IMR-90 (cell line): ENCODE results near the gene DENND2D. TPM values are rescaled to one million over a fixed set of nuclear protein-coding genes. Genes with fewer than 3 reads are reported as not detected.

Experiments
- ATAC-seq: fragments of 200-7000 bp; cut with Tn5 transposase; 2 replicates; pipeline ENCODE4 v1.9.1; 2020; ENCODE audit warnings: low read depth, mild to moderate bottlenecking, moderate library complexity
- BruUV-seq: library from RNA; stranded (reverse); fragments of 400-500 nt; replicated peaks from 2 replicates; lab custom pipeline; 2021; lab: Mats Ljungman, UMichigan
- CTCF ChIA-PET: fragments of 300-600 bp; formaldehyde crosslinking; extraction: SDS; loops from one replicate; lab custom pipeline; 2021; ENCODE audit warnings: antibody characterized with exemption; lab: Yijun Ruan, JAX
- POLR2A ChIA-PET: fragments of 300-600 bp; sonication (Branson Sonifier 250); formaldehyde crosslinking; loops from one replicate; lab custom pipeline; 2022; ENCODE audit warnings: antibody characterized with exemption; ENCODE audit not compliant: unreplicated experiment; lab: Charles Lee
- DNase-seq: peaks from one replicate; pipeline ENCODE4 v3.0.0; 2013
- H2AFZ ChIP-seq: replicated peaks from 2 replicates; pipeline ENCODE3; 2013; ENCODE audit warnings: low read length, mild to moderate bottlenecking; ENCODE audit not compliant: poor library complexity
- H2AK5ac ChIP-seq: 2 replicates; pipeline ENCODE4 v1.6.1; 2013; ENCODE audit warnings: low read depth, low read length, inconsistent platforms
- H2AK9ac ChIP-seq: replicated peaks from 2 replicates; pipeline ENCODE3; 2013; ENCODE audit warnings: mild to moderate bottlenecking, low read depth, low read length, moderate library complexity; ENCODE audit not compliant: poor library complexity
- H2BK120ac ChIP-seq: 2 replicates; pipeline ENCODE4 v1.6.1; 2013; ENCODE audit warnings: low read depth, low read length, inconsistent platforms
- H2BK15ac ChIP-seq: 3 replicates; pipeline ENCODE4 v1.6.1; 2013; ENCODE audit warnings: low read depth, low read length, inconsistent platforms
- H2BK20ac ChIP-seq: 2 replicates; pipeline ENCODE4 v1.6.1; 2013; ENCODE audit warnings: low read depth, mild to moderate bottlenecking, inconsistent platforms, low read length, moderate library complexity
- H2BK5ac ChIP-seq: 2 replicates; pipeline ENCODE4 v1.6.1; 2013; ENCODE audit warnings: mild to moderate bottlenecking, low read depth, low read length, inconsistent platforms; ENCODE audit not compliant: poor library complexity, severe bottlenecking
- H3K14ac ChIP-seq: replicated peaks from 2 replicates; pipeline ENCODE4 v1.6.1; 2013; ENCODE audit warnings: low read depth, low read length, inconsistent platforms
- H3K18ac ChIP-seq: 2 replicates; pipeline ENCODE4 v1.6.1; 2013; ENCODE audit warnings: low read depth, low read length, control low read depth
- H3K23ac ChIP-seq: 2 replicates; pipeline ENCODE4 v1.6.1; 2013; ENCODE audit warnings: low read depth, low read length, inconsistent platforms
- H3K27ac ChIP-seq: 2 replicates; pipeline ENCODE4 v1.5.1; 2013; ENCODE audit warnings: mild to moderate bottlenecking, control low read depth, low read length; ENCODE audit not compliant: insufficient read depth
- H3K27me3 ChIP-seq: 2 replicates; pipeline ENCODE4 v1.6.1; 2013; ENCODE audit warnings: low read length; ENCODE audit not compliant: control insufficient read depth, insufficient read depth
- H3K36me3 ChIP-seq: 2 replicates; pipeline ENCODE4 v1.6.1; 2013; ENCODE audit warnings: low read length, mixed read lengths; ENCODE audit not compliant: control insufficient read depth, insufficient read depth
- H3K4ac ChIP-seq: 2 replicates; pipeline ENCODE4 v1.6.1; 2013; ENCODE audit warnings: low read depth, low read length, inconsistent platforms
- H3K4me1 ChIP-seq: 2 replicates; pipeline ENCODE4 v1.6.1; 2013; ENCODE audit warnings: low read length, mixed read lengths; ENCODE audit not compliant: control insufficient read depth, insufficient read depth
- H3K4me2 ChIP-seq: 2 replicates; pipeline ENCODE4 v1.6.1; 2013; ENCODE audit warnings: low read depth, mild to moderate bottlenecking, control low read depth, low read length, moderate library complexity
- H3K4me3 ChIP-seq: 2 replicates; pipeline ENCODE4 v1.5.1; 2013; ENCODE audit warnings: low read depth, mild to moderate bottlenecking, control low read depth, low read length, moderate library complexity; ENCODE audit not compliant: insufficient read depth
- H3K56ac ChIP-seq: 2 replicates; pipeline ENCODE4 v1.6.1; 2013; ENCODE audit warnings: low read length, inconsistent platforms; ENCODE audit not compliant: insufficient read depth; ENCODE audit errors: extremely low read depth
- H3K79me1 ChIP-seq, 2 experiments: 2 replicates each; pipeline ENCODE4 v1.6.1; 2013; ENCODE audit warnings: low read length in 2 of 2, inconsistent platforms in 1 of 2, low read depth in 1 of 2
- H3K9ac ChIP-seq: 2 replicates; pipeline ENCODE4 v1.6.1; 2013; ENCODE audit warnings: low read depth, low read length, control low read depth
- H3K9me1 ChIP-seq: 2 replicates; pipeline ENCODE4 v1.6.1; 2013; ENCODE audit warnings: low read length, inconsistent platforms; ENCODE audit not compliant: insufficient read depth
- H3K9me3 ChIP-seq: 2 replicates; pipeline ENCODE4 v1.6.1; 2013; ENCODE audit warnings: low read length; ENCODE audit not compliant: control insufficient read depth, insufficient read depth
- H4K20me1 ChIP-seq: 2 replicates; pipeline ENCODE4 v1.6.1; 2013; ENCODE audit warnings: low read length, inconsistent platforms; ENCODE audit not compliant: insufficient read depth
- H4K5ac ChIP-seq: 2 replicates; pipeline ENCODE4 v1.6.1; 2013; ENCODE audit warnings: mild to moderate bottlenecking, low read depth, low read length, control low read depth
- H4K8ac ChIP-seq, 2 experiments: 2 replicates each; pipeline ENCODE4 v1.6.1; 2013; ENCODE audit warnings: low read depth in 2 of 2, low read length in 2 of 2, control low read depth in 1 of 2, inconsistent platforms in 1 of 2
- H4K91ac ChIP-seq: 2 replicates; pipeline ENCODE4 v1.6.1; 2013; ENCODE audit warnings: low read depth, low read length, inconsistent platforms; ENCODE audit not compliant: insufficient read depth
- BHLHE40 ChIP-seq: fragments of 150-350 bp; IDR thresholded peaks from 2 replicates; pipeline ENCODE4 v1.6.1; 2016; ENCODE audit warnings: mild to moderate bottlenecking, low read depth, low read length
- CEBPB ChIP-seq: IDR thresholded peaks from 2 replicates; pipeline ENCODE4 v1.6.1; 2012; ENCODE audit warnings: low read depth, low read length, improper control_type of control experiment
- CHD1 ChIP-seq: IDR thresholded peaks from 2 replicates; pipeline ENCODE4 v1.6.1; 2012; ENCODE audit warnings: low read depth, low read length, improper control_type of control experiment
- CTCF ChIP-seq: conservative IDR thresholded peaks from 2 replicates; pipeline ENCODE4 v1.5.1; 2012; ENCODE audit warnings: mild to moderate bottlenecking, low read depth, low read length, improper control_type of control experiment
- ELK1 ChIP-seq: fragments of 150-350 bp; IDR thresholded peaks from 2 replicates; pipeline ENCODE4 v1.6.1; 2016; ENCODE audit warnings: low read depth, mild to moderate bottlenecking, low read length, moderate library complexity, borderline replicate concordance
- FOS ChIP-seq: fragments of 150-350 bp; IDR thresholded peaks from 2 replicates; pipeline ENCODE4 v1.6.1; 2016; ENCODE audit warnings: low read depth, low read length
- MAFK ChIP-seq: IDR thresholded peaks from 2 replicates; pipeline ENCODE4 v1.6.1; 2012; ENCODE audit warnings: low read depth, low read length, improper control_type of control experiment
- MAZ ChIP-seq: IDR thresholded peaks from 2 replicates; pipeline ENCODE4 v1.6.1; 2012; ENCODE audit warnings: low read depth, mild to moderate bottlenecking, low read length, improper control_type of control experiment, moderate library complexity, borderline replicate concordance
- MXI1 ChIP-seq: IDR thresholded peaks from 2 replicates; pipeline ENCODE4 v1.6.1; 2012; ENCODE audit warnings: low read depth, mild to moderate bottlenecking, low read length, moderate library complexity, borderline replicate concordance
- NFE2L2 ChIP-seq: fragments of 150-350 bp; IDR thresholded peaks from 2 replicates; pipeline ENCODE4 v1.6.1; 2016; ENCODE audit warnings: low read depth, mild to moderate bottlenecking, low read length
- POLR2A ChIP-seq: IDR thresholded peaks from 2 replicates; pipeline ENCODE4 v1.6.1; 2012; ENCODE audit warnings: mild to moderate bottlenecking, low read depth, low read length
- RAD21 ChIP-seq: IDR thresholded peaks from 2 replicates; pipeline ENCODE4 v1.6.1; 2012; ENCODE audit warnings: low read length, improper control_type of control experiment
- RCOR1 ChIP-seq: IDR thresholded peaks from 2 replicates; pipeline ENCODE4 v1.6.1; 2012; ENCODE audit warnings: mild to moderate bottlenecking, low read length, improper control_type of control experiment; ENCODE audit not compliant: insufficient replicate concordance
- RFX5 ChIP-seq: IDR thresholded peaks from 2 replicates; pipeline ENCODE4 v1.8.0; 2012; ENCODE audit warnings: low read depth, mild to moderate bottlenecking, low read length, moderate library complexity
- SMC3 ChIP-seq: fragments of 150-350 bp; IDR thresholded peaks from 2 replicates; pipeline ENCODE4 v1.6.1; 2016; ENCODE audit warnings: low read depth, mild to moderate bottlenecking, antibody characterized with exemption, low read length, moderate library complexity
- WGBS, 2 experiments: methylation state at CpG; one replicate each; pipeline versions ENCODE4 v1.1.5 to v1.1.7; 2013; ENCODE audit warnings: missing lambda C conversion rate in 2 of 2; ENCODE audit not compliant: insufficient read length in 1 of 2; ENCODE audit errors: extremely low coverage in 2 of 2; 5-methylcytosine and 5-hydroxymethylcytosine counted together
- dilution Hi-C: fragments of 300-500 bp; cut with HindIII; formaldehyde crosslinking; loops from one replicate; pipeline ENCODE4 v1.14.3; 2018; ENCODE audit warnings: low sequenced_read_pairs; ENCODE audit not compliant: unreplicated experiment
- in situ Hi-C: fragments of 300-500 bp; cut with MboI; formaldehyde crosslinking; loops from 3 replicates; pipeline ENCODE4 v1.14.3; 2019; ENCODE audit warnings: low sequenced_read_pairs, inconsistent platforms, mixed read lengths
- intact Hi-C: fragments of 100-400 bp; cut with micrococcal nuclease; formaldehyde crosslinking; loops from 2 replicates; pipeline ENCODE4 v1.10.0; 2022
- polyA plus RNA-seq, 3 experiments: library from polyadenylated mRNA; depleted of rRNA; stranded (reverse); fragments of >200 nt; gene quantifications; 2 replicates each; pipeline ENCODE4 v1.2.3, GENCODE V29; 2012; ENCODE audit warnings: low replicate concordance in 1 of 3
- total RNA-seq: library from RNA; depleted of rRNA; stranded (reverse); fragments of >200 nt; gene quantifications from 2 replicates; pipeline ENCODE4 v1.2.3, GENCODE V29; 2012

The DENND2D gene
- total and polyA plus RNA-seq, 2 of the 4 experiments (the other 2 are of a cell fraction): 0.86 to 0.90 TPM

- Histone ChIP-seq H4K20me1 (peaks cover 10% of the 10 kb centered on the region; the same call in 1 of the 2 replicates), H3K9me1 (peaks cover 3% of the 10 kb centered on the region; the same call in 1 of the 2 replicates), H3K27me3 (no peaks in the 10 kb centered on the region), H2BK120ac (no peak overlapping the region), H2AFZ (no peak overlapping the region), H3K4me2 (no peak overlapping the region), H3K14ac (no peak overlapping the region), H4K8ac (no peak overlapping the region), H2BK20ac (no peak overlapping the region), H4K91ac (no peak overlapping the region), H3K23ac (no peak overlapping the region), H3K9me3 (no peaks in the 10 kb centered on the region), H3K4ac (no peak overlapping the region), H2AK9ac (no peak overlapping the region), H3K56ac (no peak overlapping the region), H2AK5ac (no peak overlapping the region), H3K18ac (no peak overlapping the region), H3K27ac (no peak overlapping the region), H3K9ac (no peak overlapping the region), H2BK15ac (no peak overlapping the region), H3K4me1 (peaks cover 2% of the 10 kb centered on the region), H2BK5ac (no peak overlapping the region), H4K5ac (no peak overlapping the region), H3K36me3 (peaks cover 11% of the 10 kb centered on the region), H3K79me1 (peaks cover 18 to 38% of the 10 kb centered on the region in 2 experiments), H3K4me3 (no peak overlapping the region)
- WGBS, 2 experiments: 100% methylated on average over 1 of the region's 2 CpGs; no CpG with 5 or more reads in 1 of the 2 experiments
- in situ Hi-C loops (no loop called here), intact Hi-C loops (loop anchor here (5.0 to 10.0 kb wide), 2 partner anchors 37 to 199 kb away; no protein-coding TSS in a partner anchor), dilution Hi-C loops (no loop called here)
- TF ChIP-seq RCOR1: no peak
- no peak for TF ChIP-seq FOS
- TF ChIP-seq RFX5: no peak
- TF ChIP-seq RAD21: no peak
- TF ChIP-seq CTCF: no peak
- no peak for TF ChIP-seq MAFK
- no peak for TF ChIP-seq CEBPB
- TF ChIP-seq NFE2L2: no peak
- no peak for TF ChIP-seq MAZ
- TF ChIP-seq BHLHE40: no peak
- TF ChIP-seq ELK1: no peak
- no peak for TF ChIP-seq MXI1
- TF ChIP-seq CHD1: no peak
- no peak for TF ChIP-seq SMC3
- TF ChIP-seq POLR2A: no peak
- no peak for DNase-seq
- ChIA-PET CTCF (no interaction called here), POLR2A (no interaction called here)
- BruUV-seq: no TSS peak
- ATAC-seq: no peak
Observed at GRCh38 chr1:111145542-111145941, 54.9 kb downstream of the DENND2D start.
